Tibial nerve (tissue), 4 donors: ENCODE measurements around the gene SMPX. TPM values are rescaled to one million over a fixed set of nuclear protein-coding genes. Genes with fewer than 3 reads are reported as not detected.
A peak's percentile ranks its signal among the peaks of the same experiment; 100 is the strongest.

Source experiments
- DNase-seq, 2 donors: peaks; one replicate each; pipeline ENCODE4 v3.0.0-alpha.2; 2019; ENCODE audit warnings: low spot score in 2 of 2
- H3K27ac ChIP-seq, 4 donors: fragments of 200-600 bp; sonication (generic) in 3 of 4; one replicate each; pipeline ENCODE4 v1.5.1; 2017 to 2019; ENCODE audit warnings: mild to moderate bottlenecking in 1 of 4
- H3K27me3 ChIP-seq, 2 donors: fragments of 200-600 bp; sonication (generic) in 1 of 2; one replicate each; pipeline versions ENCODE4 v1.5.1 to v1.6.0; 2017 to 2019
- H3K36me3 ChIP-seq, 3 donors: fragments of 200-600 bp; sonication (generic); one replicate each; pipeline ENCODE4 v1.5.1; 2018 to 2019
- H3K4me1 ChIP-seq, 4 donors: fragments of 200-600 bp; sonication (generic) in 3 of 4; one replicate each; pipeline ENCODE4 v1.5.1; 2017 to 2019
- H3K4me3 ChIP-seq, 4 donors: fragments of 200-600 bp; sonication (generic) in 3 of 4; one replicate each; pipeline ENCODE4 v1.5.1; 2017 to 2019; ENCODE audit warnings: mild to moderate bottlenecking in 1 of 4, moderate library complexity in 1 of 4
- H3K9me3 ChIP-seq, 4 donors: fragments of 200-600 bp; sonication (generic) in 3 of 4; one replicate each; pipeline ENCODE4 v1.5.1; 2017 to 2019
- EP300 ChIP-seq, 2 donors: sonication (generic); formaldehyde crosslinking; IDR thresholded peaks; one replicate each; pipeline ENCODE4 v1.6.1; 2017; ENCODE audit warnings: antibody characterized with exemption in 2 of 2, mild to moderate bottlenecking in 1 of 2
- POLR2A ChIP-seq, 2 donors: fragments of 450-650 bp; IDR thresholded peaks; one replicate each; pipeline ENCODE4 v1.6.1; 2017; ENCODE audit warnings: antibody characterized with exemption in 2 of 2, mild to moderate bottlenecking in 2 of 2, moderate library complexity in 2 of 2
- WGBS, 2 donors: methylation state at CpG; one replicate each; pipeline ENCODE4 v1.1.5; 2018; 5-methylcytosine and 5-hydroxymethylcytosine counted together
- total RNA-seq, 4 donors: library from RNA; depleted of rRNA; stranded (reverse); fragments of >200 nt; gene quantifications; one replicate each; pipeline ENCODE4 v1.1.0, GENCODE V29; 2016
- TF ChIP-seq, protein P1 (sequence below), 5 experiments: fragments of 200-600 bp in 3 of 5; fragments of 450-650 bp in 2 of 5; sonication (generic) in 3 of 5; IDR thresholded peaks; one replicate each; pipeline ENCODE4 v1.5.1; 2016 to 2019; ENCODE audit warnings: antibody characterized with exemption in 5 of 5, mild to moderate bottlenecking in 3 of 5, moderate library complexity in 2 of 5

Gene SMPX
- total RNA-seq, 4 donors from 2014 or later: not detected

DNA sequence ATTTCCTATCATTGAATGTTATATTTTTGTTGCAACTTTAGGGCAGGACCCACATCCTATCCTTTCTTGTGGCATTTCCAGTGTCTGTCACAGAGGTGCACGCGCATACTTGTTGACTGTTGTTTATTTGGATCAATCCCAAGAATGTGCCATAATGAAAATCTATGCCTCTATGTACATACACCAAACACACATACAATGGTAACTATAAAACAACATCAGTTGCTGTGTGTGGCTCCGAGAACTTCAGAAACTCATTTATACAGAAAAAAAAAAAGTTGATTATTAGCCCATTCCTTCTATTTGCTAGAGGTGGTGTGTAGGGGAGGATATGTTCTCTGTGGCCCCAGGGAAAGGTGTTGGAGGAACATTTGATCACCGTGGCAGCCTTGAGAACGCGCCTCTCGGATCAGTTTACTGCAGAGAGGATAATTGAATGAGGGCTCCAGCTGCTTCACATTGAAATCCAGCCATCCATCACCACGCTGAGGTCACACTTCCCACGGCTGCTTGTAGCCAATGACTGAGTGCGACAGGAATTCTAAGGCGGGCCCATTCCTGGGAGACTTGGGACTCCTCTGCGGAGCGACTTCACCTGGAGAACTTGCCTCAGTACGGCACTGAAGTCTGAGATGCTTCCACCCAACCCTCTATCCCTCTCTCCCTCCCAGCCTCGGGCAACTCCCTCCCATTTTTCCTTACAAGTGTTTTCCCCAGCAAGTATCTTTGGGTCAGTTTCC, 19.5 kb downstream of the SMPX start:
- H3K27ac ChIP-seq: no peak overlapping the region
- H3K27me3 ChIP-seq: peaks cover 0 to 14% of the 10 kb centered on the region in 2 donors
- no peaks in the 10 kb centered on the region for H3K4me1 ChIP-seq
- no peaks in the 10 kb centered on the region for H3K9me3 ChIP-seq
- H3K36me3 ChIP-seq: no peaks in the 10 kb centered on the region
- no peak for DNase-seq
- TF ChIP-seq EP300 (IDR thresholded peaks at IDR 0.05) (no peak), POLR2A (IDR thresholded peaks at IDR 0.05) (no peak)
- TF ChIP-seq, protein P1, sequence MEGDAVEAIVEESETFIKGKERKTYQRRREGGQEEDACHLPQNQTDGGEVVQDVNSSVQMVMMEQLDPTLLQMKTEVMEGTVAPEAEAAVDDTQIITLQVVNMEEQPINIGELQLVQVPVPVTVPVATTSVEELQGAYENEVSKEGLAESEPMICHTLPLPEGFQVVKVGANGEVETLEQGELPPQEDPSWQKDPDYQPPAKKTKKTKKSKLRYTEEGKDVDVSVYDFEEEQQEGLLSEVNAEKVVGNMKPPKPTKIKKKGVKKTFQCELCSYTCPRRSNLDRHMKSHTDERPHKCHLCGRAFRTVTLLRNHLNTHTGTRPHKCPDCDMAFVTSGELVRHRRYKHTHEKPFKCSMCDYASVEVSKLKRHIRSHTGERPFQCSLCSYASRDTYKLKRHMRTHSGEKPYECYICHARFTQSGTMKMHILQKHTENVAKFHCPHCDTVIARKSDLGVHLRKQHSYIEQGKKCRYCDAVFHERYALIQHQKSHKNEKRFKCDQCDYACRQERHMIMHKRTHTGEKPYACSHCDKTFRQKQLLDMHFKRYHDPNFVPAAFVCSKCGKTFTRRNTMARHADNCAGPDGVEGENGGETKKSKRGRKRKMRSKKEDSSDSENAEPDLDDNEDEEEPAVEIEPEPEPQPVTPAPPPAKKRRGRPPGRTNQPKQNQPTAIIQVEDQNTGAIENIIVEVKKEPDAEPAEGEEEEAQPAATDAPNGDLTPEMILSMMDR (IDR thresholded peaks at IDR 0.05): no peak
- H3K4me3 ChIP-seq: no peak overlapping the region
- 50 to 52% methylated on average over 15 of the region's 15 CpGs for WGBS, 2 donors

DNA sequence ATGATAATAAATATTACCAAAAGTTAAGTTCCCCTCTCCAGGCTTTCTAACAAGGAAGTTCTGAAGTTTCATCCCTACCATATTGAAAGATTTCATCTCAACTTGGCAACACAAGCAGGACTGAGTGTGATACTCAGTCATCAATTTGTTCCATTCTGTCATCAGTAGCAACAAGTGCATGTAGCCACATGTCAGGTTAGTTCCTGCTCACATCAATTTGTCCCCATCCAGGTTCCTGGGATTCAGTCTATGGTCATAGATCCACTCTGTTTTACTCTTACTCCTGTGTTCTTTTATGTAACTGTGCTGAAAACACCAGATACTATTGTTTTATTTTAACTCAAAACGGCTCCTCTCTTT, 22.2 kb downstream of the SMPX start:
- Histone ChIP-seq H3K27me3 (peaks cover 0 to 13% of the 10 kb centered on the region in 2 donors), H3K4me1 (no peaks in the 10 kb centered on the region), H3K36me3 (no peaks in the 10 kb centered on the region), H3K9me3 (no peaks in the 10 kb centered on the region), H3K4me3 (no peak overlapping the region), H3K27ac (no peak overlapping the region)
- TF ChIP-seq, protein P1 (IDR thresholded peaks at IDR 0.05): no peak
- TF ChIP-seq POLR2A (IDR thresholded peaks at IDR 0.05) (no peak), EP300 (IDR thresholded peaks at IDR 0.05) (no peak)
- no peak for DNase-seq
- 70 to 81% methylated on average over 1 of the region's 1 CpG for WGBS, 2 donors

DNA sequence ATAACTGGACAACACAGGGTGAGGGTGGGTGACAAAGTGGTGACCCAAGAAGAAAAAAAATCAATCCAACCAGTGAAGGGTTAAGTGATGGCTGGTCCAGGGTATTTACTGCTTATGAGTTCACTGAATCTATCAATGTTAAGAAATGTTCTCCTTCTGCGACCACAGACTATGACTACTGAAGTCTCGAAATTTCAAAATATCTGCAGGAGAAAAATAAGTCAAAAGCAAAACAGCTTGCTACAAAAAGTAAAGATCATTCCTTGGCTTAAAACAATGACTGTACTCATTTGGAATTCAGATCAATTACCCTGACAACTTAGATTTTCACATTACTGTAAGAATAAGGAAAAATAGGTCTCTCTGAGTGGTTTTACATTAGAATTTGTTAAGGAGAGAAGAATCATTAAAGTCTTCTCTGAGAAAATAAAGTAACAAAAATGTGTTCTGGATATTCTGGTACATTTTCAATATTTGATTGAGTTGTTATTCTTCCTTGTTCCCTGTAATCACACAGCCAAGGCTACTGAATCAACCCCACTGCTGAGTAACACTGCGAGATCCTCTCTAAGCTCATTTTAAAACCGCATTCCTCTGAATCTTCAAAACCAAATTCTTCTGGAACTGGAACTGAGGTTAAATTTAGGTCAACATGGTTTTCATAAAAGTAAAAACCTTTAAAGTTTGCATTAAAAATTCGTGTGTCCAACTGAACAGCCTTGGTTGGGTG, 22.7 kb downstream of the SMPX start:
- Histone ChIP-seq H3K27ac (peak overlapping the region in 1 of 4 donors; percentile 29), H3K36me3 (no peaks in the 10 kb centered on the region)
- WGBS, 2 donors: 35 to 57% methylated on average over 5 of the region's 5 CpGs

DNA sequence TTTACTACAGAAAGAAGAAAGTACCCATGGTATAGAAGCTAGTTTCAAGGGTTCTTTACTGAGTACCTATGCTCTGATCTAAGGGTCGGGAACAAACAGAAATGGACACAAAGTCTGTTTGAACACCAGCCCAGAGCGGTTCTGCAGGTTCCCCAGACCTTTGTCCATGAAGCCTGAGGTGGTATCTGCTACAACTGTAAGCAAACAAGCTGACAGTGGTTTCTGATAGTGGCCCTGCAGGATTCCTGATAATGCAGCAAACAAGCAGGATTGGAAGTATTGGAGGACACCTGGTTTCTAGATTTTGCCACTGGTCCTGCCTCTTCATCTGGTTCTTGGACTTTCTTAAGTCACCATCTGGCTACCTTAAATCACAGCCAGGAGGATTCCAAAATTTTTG, 23.7 kb downstream of the SMPX start:
- H3K4me3 ChIP-seq: no peak overlapping the region
- TF ChIP-seq EP300 (IDR thresholded peaks at IDR 0.05) (no peak), POLR2A (IDR thresholded peaks at IDR 0.05) (no peak)
- no peak for DNase-seq
- H3K27ac ChIP-seq: no peak overlapping the region
- H3K27me3 ChIP-seq: peaks cover 0 to 16% of the 10 kb centered on the region in 2 donors
- H3K36me3 ChIP-seq: no peaks in the 10 kb centered on the region
- H3K9me3 ChIP-seq: no peaks in the 10 kb centered on the region
- 74 to 92% methylated on average over 2 of the region's 2 CpGs for WGBS, 2 donors
- H3K4me1 ChIP-seq: no peaks in the 10 kb centered on the region

More for the DNA sequence above, 22.7 kb downstream of the SMPX start:
- TF ChIP-seq POLR2A (IDR thresholded peaks at IDR 0.05): no peak
- TF ChIP-seq EP300 (IDR thresholded peaks at IDR 0.05): no peak
- TF ChIP-seq, protein P1 (IDR thresholded peaks at IDR 0.05): no peak
- Histone ChIP-seq H3K27me3 (peaks cover 0 to 13% of the 10 kb centered on the region in 2 donors), H3K4me3 (no peak overlapping the region), H3K9me3 (no peaks in the 10 kb centered on the region), H3K4me1 (no peaks in the 10 kb centered on the region)
- no peak for DNase-seq

DNA sequence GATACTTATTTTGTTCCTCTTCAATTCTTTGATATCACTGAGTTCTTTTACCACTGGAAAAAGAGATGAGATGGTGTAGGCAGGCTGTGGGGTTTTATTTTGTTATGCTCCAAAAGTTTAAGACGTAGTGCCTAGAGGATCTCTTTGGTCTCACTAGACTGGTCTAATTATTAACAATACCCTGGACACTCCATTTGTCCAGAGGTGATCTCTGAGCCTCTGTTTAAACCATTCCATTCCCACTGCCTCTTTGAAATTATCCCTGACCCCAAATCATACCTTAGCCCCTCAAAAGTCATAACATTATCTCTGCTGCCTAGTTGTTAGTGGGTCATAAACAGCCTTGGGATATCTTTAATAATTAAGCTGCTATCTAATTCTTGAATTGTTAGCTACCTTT, 24.2 kb downstream of the SMPX start:
- no peak for DNase-seq
- Histone ChIP-seq H3K4me3 (no peak overlapping the region), H3K4me1 (no peaks in the 10 kb centered on the region), H3K36me3 (no peaks in the 10 kb centered on the region), H3K27ac (no peak overlapping the region), H3K9me3 (no peaks in the 10 kb centered on the region), H3K27me3 (peaks cover 0 to 20% of the 10 kb centered on the region in 2 donors)
- 71 to 92% methylated on average over 1 of the region's 1 CpG for WGBS, 2 donors
- TF ChIP-seq POLR2A (IDR thresholded peaks at IDR 0.05) (no peak), EP300 (IDR thresholded peaks at IDR 0.05) (no peak)
- TF ChIP-seq, protein P1 (IDR thresholded peaks at IDR 0.05): no peak
